Thymus (tissue), 11 donors: ENCODE results near the gene ZFPM1. TPM values are rescaled to one million over a fixed set of nuclear protein-coding genes. Genes with fewer than 3 reads are reported as not detected.

Source experiments
- DNase-seq, 9 donors: peaks; one replicate each; pipeline ENCODE4 v3.0.0-alpha.2; 2013; ENCODE audit warnings: low spot score in 9 of 9, low read depth in 6 of 9, missing footprints in 1 of 9
- H3K27ac ChIP-seq, 2 donors: one replicate each; pipeline ENCODE4 v1.5.1; 2013; ENCODE audit warnings: control low read depth in 1 of 2, low read depth in 1 of 2, low read length in 1 of 2, mild to moderate bottlenecking in 1 of 2, moderate library complexity in 1 of 2
- H3K27me3 ChIP-seq, 2 donors: one replicate each; pipeline ENCODE4 v1.5.1; 2013; ENCODE audit warnings: low read length in 1 of 2; ENCODE audit not compliant: control insufficient read depth in 2 of 2, insufficient read depth in 1 of 2
- H3K36me3 ChIP-seq, 2 donors: one replicate each; pipeline ENCODE4 v1.5.1; 2013; ENCODE audit warnings: low read length in 1 of 2, mild to moderate bottlenecking in 1 of 2, moderate library complexity in 1 of 2; ENCODE audit not compliant: control insufficient read depth in 2 of 2, insufficient read depth in 2 of 2
- H3K4me1 ChIP-seq, 2 donors: one replicate each; pipeline ENCODE4 v1.5.1; 2013; ENCODE audit warnings: low read length in 2 of 2; ENCODE audit not compliant: control insufficient read depth in 2 of 2, insufficient read depth in 2 of 2
- H3K4me3 ChIP-seq, 2 donors: one replicate each; pipeline ENCODE4 v1.5.1; 2013; ENCODE audit warnings: low read length in 2 of 2, control low read depth in 1 of 2, mild to moderate bottlenecking in 1 of 2
- H3K9me3 ChIP-seq, 2 donors: one replicate each; pipeline ENCODE4 v1.5.1; 2013; ENCODE audit warnings: low read length in 1 of 2, mild to moderate bottlenecking in 1 of 2; ENCODE audit not compliant: control insufficient read depth in 2 of 2, insufficient read depth in 1 of 2
- WGBS: extraction: QIAGEN DNeasy Blood & Tissue Kit; methylation state at CpG from one replicate; pipeline ENCODE4 v1.1.7; 2013; 5-methylcytosine and 5-hydroxymethylcytosine counted together
- polyA plus RNA-seq: library from polyadenylated mRNA; stranded (reverse); fragments of 200-250 nt; gene quantifications from one replicate; pipeline ENCODE4 v1.2.3, GENCODE V29; 2013
- total RNA-seq: library from RNA; stranded (reverse); fragments of 120-200 nt; gene quantifications from one replicate; pipeline ENCODE4 v1.2.4, GENCODE V29; 2013
- donor health status: healthy.

ZFPM1 gene
- total and polyA plus RNA-seq, 2 donors, result 1.6 to 4.2 TPM

DNA sequence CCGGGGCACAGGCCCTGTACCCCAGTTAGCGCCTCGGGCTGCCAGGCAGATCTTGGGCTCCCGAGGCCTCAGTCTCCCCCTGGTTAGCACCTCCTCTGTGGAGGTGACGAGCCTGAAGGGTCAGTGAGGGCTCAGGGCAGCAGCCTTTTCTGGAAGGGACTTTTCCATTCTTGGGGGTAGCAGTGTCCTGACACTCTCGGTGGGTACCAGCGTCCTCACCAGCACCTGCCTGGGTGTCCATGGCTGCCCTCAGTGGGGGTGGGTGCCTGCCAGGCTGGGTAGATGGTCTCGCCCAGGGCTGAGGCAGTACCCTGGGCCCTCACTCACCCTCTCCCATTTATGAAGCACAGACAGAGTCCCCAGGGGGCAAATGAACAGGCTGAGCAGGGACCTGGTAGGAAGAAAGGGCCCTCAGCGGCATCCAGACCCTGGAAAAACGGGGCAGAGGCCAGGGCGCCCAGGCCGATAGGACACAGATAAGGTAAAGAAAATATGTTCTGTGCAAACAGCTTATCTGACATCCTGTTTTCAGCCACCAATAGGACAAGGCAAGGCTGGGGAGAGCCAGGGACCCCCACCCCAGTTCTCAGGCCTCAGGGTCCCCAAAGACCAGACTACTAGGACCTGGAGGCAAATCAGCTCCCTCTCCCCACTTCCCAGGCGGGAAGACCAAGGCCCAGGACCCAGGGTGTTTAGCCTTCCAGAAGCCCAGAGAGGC lies 50.9 kb downstream of the ZFPM1 start:
- Histone ChIP-seq H3K4me3 (no peak overlapping the region), H3K36me3 (peaks cover 4 to 35% of the 10 kb centered on the region in 2 donors), H3K4me1 (no peaks in the 10 kb centered on the region), H3K9me3 (peaks cover 2 to 15% of the 10 kb centered on the region in 2 donors), H3K27me3 (no peaks in the 10 kb centered on the region), H3K27ac (no peak overlapping the region)
- WGBS, result 95% methylated on average over 13 of the region's 13 CpGs
- no peak for DNase-seq

DNA sequence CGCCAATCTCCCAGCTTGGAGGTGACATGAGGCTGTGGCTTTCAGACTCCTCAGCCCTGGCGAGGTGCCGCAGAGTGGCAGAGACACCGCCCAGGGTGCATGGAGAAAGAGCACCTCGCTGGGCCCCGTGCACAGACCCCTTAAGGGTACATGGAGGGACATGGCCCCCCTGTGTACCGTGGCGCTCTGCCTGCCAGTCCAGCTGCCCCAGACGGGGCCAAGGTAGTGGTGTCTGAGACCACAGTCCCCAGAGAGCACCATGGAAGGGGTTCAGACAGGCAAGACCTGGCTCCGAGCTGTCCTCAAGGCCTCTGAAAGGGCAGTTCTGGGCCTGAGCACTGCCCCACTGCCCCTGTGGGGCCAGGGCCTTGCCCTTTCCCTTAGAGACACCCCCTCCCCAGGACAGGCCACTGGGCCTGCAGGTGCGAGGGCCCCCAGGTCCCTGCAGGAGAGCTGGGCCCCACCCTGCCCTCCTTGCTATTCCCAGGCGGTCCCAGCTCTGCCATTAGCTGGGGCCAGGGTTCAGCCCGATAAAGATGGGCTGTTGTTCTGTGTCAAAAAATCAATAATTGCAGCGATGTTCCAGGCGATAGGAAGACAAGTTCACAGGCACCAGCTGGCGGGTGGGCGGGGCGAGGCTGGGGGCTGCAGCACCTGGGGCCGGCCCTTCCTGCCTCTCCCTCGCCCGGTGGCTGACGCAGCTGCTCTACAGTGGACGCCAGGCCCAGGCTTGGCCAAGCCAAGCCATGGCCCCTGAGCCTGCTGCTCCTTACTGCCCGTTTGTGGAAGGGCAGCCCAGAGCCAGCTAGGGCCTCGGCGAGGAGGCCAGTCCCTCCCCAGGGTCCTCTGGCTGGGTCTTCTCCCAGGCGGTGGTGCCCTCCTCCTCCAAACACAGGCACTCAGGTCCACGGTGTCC lies 51.7 kb downstream of the ZFPM1 start:
- Histone ChIP-seq H3K4me3 (no peak overlapping the region), H3K4me1 (peaks cover 0 to under 1% of the 10 kb centered on the region in 2 donors), H3K9me3 (peaks cover 2 to 15% of the 10 kb centered on the region in 2 donors), H3K27ac (no peak overlapping the region), H3K27me3 (no peaks in the 10 kb centered on the region), H3K36me3 (peaks cover 4 to 32% of the 10 kb centered on the region in 2 donors)
- 92% methylated on average over 28 of the region's 28 CpGs for WGBS
- no peak for DNase-seq

DNA sequence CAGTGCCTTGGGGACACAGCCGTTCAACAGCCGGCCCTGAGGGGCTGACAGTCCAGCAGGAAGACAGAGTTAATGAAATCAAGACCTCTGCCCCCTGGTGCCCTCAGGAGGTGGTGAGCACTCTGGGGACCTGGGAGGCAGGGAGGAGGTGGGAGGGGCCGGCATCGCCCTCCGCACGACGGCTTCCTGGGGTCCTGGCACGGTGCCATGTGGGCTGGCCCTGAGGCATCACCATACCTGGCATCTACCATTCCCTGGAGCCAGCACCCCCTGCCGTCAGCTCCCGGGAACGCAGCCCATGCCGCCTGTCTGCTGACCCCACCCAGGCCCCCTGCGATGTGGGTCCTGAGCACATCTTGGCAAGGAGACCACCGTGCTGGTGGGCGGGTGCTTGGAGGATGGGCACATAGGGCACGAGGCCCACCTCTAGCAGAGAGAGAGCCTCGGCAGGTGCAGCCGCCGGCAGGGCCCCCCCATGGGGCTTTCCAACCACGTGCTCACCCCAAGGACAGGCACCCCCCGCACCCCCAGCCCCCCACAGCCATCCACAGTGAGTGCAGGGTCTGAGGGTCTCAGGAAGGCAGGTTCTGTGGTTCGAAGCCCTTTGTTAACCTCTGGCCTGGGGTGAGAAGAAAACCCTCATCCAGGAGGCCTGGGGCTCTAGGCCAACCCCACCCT lies 52.5 kb downstream of the ZFPM1 start:
- Histone ChIP-seq H3K36me3 (peaks cover 4 to 28% of the 10 kb centered on the region in 2 donors), H3K4me1 (peaks cover 0 to 5% of the 10 kb centered on the region in 2 donors), H3K27ac (no peak overlapping the region), H3K9me3 (peaks cover 2 to 12% of the 10 kb centered on the region in 2 donors), H3K4me3 (no peak overlapping the region), H3K27me3 (no peaks in the 10 kb centered on the region)
- 73% methylated on average over 22 of the region's 22 CpGs for WGBS
- DNase-seq, result no peak

DNA sequence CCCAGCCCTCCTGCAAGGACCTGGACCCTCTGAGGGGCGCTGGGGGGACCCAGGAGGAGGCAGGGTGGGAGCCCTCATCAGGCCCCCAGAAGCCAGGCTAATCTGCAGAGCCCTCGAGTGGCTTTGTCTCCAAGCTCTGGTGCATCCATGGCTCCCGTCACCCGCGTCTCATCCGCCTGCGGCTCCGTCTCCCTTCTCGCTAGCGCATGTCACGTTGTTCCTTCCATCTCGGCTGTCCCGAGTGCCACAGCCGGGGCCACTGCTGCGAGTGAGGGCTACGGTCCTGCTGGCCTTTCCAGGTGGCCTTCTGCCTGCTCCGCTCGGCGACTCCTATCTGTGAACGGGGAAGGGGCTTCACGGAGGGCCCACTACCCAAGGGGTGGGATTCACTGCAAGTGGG lies 53.6 kb downstream of the ZFPM1 start:
- H3K4me3 ChIP-seq, result no peak overlapping the region
- H3K36me3 ChIP-seq, result peaks cover 4 to 19% of the 10 kb centered on the region in 2 donors
- peaks cover 0 to under 1% of the 10 kb centered on the region in 2 donors for H3K9me3 ChIP-seq
- 93% methylated on average over 21 of the region's 21 CpGs for WGBS
- H3K4me1 ChIP-seq, result peaks cover 0 to 5% of the 10 kb centered on the region in 2 donors
- no peak for DNase-seq
- no peak overlapping the region for H3K27ac ChIP-seq
- H3K27me3 ChIP-seq, result no peaks in the 10 kb centered on the region

DNA sequence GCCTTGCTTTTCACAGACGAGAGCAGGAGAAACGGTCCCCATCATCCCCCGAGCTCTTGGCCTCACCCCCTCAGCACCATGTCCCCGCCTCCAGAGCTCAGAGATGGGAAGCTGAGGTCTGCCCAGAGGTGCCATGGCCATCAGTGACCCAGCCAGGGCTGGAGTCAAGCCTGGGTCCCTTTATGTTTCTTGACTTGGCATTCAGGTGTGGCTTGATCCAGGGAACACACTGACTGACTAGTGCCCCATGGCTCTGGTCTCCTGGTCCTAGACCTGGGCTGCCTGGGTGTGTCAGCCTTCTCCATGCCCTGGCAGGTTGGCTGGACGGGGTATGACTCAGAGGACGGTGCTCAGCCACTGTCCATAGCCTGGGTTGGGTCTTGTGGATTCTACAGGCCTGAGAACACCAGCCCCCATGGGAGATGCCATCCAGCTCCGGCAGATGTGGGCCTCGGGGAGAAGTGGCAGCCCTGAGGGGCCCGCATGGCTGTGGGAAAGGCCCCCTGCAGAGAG lies 54.2 kb downstream of the ZFPM1 start:
- Histone ChIP-seq H3K36me3 (peaks cover 4 to 15% of the 10 kb centered on the region in 2 donors), H3K4me3 (no peak overlapping the region), H3K9me3 (no peaks in the 10 kb centered on the region), H3K27ac (no peak overlapping the region), H3K4me1 (peaks cover 0 to 5% of the 10 kb centered on the region in 2 donors), H3K27me3 (no peaks in the 10 kb centered on the region)
- DNase-seq, result no peak
- 97% methylated on average over 9 of the region's 9 CpGs for WGBS

DNA sequence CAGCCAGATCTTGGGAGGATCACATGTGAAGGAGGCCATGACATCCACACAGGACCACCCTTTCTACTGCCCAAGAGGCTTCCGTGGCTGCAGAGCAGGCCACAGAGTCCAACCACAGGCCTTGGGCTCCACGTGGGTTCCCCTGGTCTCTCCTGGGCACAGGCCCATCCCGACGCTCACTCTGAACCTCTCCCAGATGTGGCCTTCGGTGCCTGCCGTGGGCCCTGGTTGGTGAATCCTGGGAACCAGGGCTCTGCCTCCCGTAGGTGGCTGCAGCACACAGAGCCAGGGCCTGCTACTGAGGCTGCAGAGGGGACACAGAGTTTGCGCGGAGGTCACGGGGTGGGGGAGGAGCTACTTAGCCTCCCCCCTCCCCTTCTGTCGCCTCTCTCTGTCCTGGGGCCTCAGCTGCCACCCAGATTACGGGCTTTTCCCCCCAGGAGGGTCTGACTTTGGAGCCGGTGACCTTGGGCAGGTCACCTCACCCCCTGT lies 55.3 kb downstream of the ZFPM1 start:
- no peaks in the 10 kb centered on the region for H3K27me3 ChIP-seq
- no peaks in the 10 kb centered on the region for H3K9me3 ChIP-seq
- H3K36me3 ChIP-seq, result peaks cover 4 to 15% of the 10 kb centered on the region in 2 donors
- no peak overlapping the region for H3K27ac ChIP-seq
- no peak overlapping the region for H3K4me3 ChIP-seq
- WGBS, result 96% methylated on average over 13 of the region's 13 CpGs
- no peak for DNase-seq
- peaks cover 0 to 5% of the 10 kb centered on the region in 2 donors for H3K4me1 ChIP-seq

DNA sequence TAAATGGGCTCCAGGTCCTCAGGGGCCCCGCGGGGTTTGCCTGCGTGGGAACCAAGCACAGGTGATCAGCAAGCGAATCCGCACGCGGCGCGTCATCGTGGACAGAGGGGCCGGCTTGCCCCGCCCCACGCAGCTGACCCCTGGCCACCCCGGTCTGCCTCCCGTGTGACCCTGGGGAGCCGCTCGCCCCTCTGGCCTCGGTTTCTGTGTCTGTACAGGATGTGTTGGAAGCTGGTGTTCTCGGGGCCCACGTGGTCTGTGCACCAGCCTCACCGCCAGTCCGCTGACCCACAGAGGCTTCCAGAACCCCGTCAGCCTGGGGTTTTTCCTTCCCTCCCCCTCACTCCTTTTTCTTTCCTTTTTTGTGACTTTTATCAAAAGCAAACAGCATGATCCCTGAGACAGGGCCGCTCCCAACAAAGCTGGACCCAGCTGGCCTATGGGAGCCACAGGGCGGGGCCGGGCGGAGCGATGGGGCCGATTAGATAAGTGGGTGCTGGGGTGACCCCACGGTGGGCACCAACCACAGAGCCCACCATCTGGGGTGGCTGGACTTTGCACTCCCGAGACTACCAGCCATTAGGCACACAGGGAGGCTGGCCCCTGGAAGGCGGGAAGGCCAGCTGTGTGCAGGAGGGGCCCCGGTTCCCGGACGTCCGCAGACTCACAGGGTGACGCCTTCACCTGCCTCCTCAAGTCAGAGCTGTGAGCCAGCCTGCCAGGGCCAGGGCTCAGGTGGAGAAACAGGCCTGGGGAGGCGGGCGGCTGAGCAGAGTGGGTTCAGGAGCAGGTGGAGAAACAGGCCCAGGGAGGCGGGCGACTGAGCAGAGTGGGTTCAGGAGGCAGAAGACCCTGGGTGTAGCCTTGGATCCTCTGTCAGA lies 56.0 kb downstream of the ZFPM1 start:
- Histone ChIP-seq H3K9me3 (no peaks in the 10 kb centered on the region), H3K27ac (peak overlapping the region in 1 of 2 donors; percentile 38), H3K36me3 (peaks cover 4 to 17% of the 10 kb centered on the region in 2 donors), H3K27me3 (no peaks in the 10 kb centered on the region), H3K4me3 (no peak overlapping the region), H3K4me1 (peaks cover 0 to 5% of the 10 kb centered on the region in 2 donors)
- DNase-seq, result no peak
- WGBS, result 94% methylated on average over 41 of the region's 41 CpGs

DNA sequence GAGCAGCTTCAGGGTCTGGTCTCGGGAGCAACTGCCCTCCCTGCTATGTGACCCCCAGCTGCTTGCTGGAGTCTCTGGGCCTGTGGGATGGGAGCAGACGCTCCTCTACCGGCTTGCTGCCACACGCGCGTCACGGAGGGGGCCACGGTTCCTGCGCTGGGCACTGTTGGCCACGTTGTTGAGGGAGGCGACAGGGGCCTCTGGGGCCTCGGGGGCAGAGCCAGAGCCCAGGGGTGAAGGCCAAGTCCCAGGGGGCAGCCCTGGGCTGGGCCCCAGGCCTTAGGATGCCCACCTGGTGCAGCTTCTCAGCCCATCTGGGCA lies 56.6 kb downstream of the ZFPM1 start:
- WGBS, result 96% methylated on average over 12 of the region's 12 CpGs
- no peaks in the 10 kb centered on the region for H3K27me3 ChIP-seq
- peaks cover 0 to 5% of the 10 kb centered on the region in 2 donors for H3K4me1 ChIP-seq
- no peak for DNase-seq
- H3K9me3 ChIP-seq, result no peaks in the 10 kb centered on the region
- H3K4me3 ChIP-seq, result no peak overlapping the region
- peaks cover 4 to 18% of the 10 kb centered on the region in 2 donors for H3K36me3 ChIP-seq
- H3K27ac ChIP-seq, result peak overlapping the region in 1 of 2 donors; percentile 38
